GM23338 (cell line): Measurements from ENCODE around the gene APOB. TPM values are rescaled to one million over a fixed set of nuclear protein-coding genes. Genes with fewer than 3 reads are reported as not detected.

Experiments
- ATAC-seq: fragments of 200-7000 bp; cut with Tn5 transposase; 3 replicates; pipeline ENCODE4 v1.9.1; 2020
- DNase-seq: peaks from one replicate; pipeline ENCODE4 v3.0.0-alpha.2; 2015; ENCODE audit warnings: low spot score
- H2AFZ ChIP-seq: fragments of 200-600 bp; sonication (generic); 2 replicates; pipeline ENCODE4 v1.8.0; 2016; ENCODE audit warnings: antibody characterized with exemption, mild to moderate bottlenecking, moderate library complexity
- H3F3A ChIP-seq: fragments of 200-600 bp; sonication (generic); replicated peaks from 2 replicates; pipeline ENCODE4 v1.8.0; 2017; ENCODE audit warnings: antibody characterized with exemption, mixed run types, low read depth
- H3K27ac ChIP-seq: fragments of 200-600 bp; sonication (generic); 2 replicates; pipeline ENCODE4 v1.6.1; 2016; ENCODE audit warnings: low read depth
- H3K27me3 ChIP-seq: fragments of 200-600 bp; sonication (generic); 2 replicates; pipeline ENCODE4 v1.8.0; 2016; ENCODE audit warnings: mild to moderate bottlenecking, mixed run types, moderate library complexity; ENCODE audit not compliant: insufficient read depth
- H3K36me3 ChIP-seq: fragments of 200-600 bp; sonication (generic); 2 replicates; pipeline ENCODE4 v1.8.0; 2016; ENCODE audit warnings: mild to moderate bottlenecking; ENCODE audit not compliant: insufficient read depth
- H3K4me1 ChIP-seq: fragments of 200-600 bp; sonication (generic); 2 replicates; pipeline ENCODE4 v1.8.0; 2016; ENCODE audit warnings: mild to moderate bottlenecking, moderate library complexity; ENCODE audit not compliant: insufficient read depth
- H3K4me2 ChIP-seq: fragments of 200-600 bp; sonication (generic); 2 replicates; pipeline ENCODE4 v1.7.1; 2017; ENCODE audit warnings: mixed run types
- H3K4me3 ChIP-seq: fragments of 200-600 bp; sonication (generic); 2 replicates; pipeline ENCODE4 v1.6.1; 2016; ENCODE audit warnings: mixed run types
- H3K79me2 ChIP-seq: fragments of 200-600 bp; sonication (generic); replicated peaks from 2 replicates; pipeline ENCODE4 v1.8.0; 2017; ENCODE audit warnings: mild to moderate bottlenecking; ENCODE audit not compliant: insufficient read depth
- H3K9me2 ChIP-seq: fragments of 200-600 bp; sonication (generic); 2 replicates; pipeline ENCODE4 v1.8.0; 2017; ENCODE audit not compliant: insufficient read depth
- H4K20me1 ChIP-seq: fragments of 200-600 bp; sonication (generic); replicated peaks from 2 replicates; pipeline ENCODE4 v1.8.0; 2017; ENCODE audit warnings: mild to moderate bottlenecking; ENCODE audit not compliant: insufficient read depth
- H3K27ac Mint-ChIP-seq: 2 replicates; pipeline ENCODE4 v1.8.0; 2020; ENCODE audit warnings: inconsistent platforms, mild to moderate bottlenecking, moderate library complexity, mixed read lengths
- H3K27me3 Mint-ChIP-seq: 3 replicates; pipeline ENCODE4 v1.8.0; 2022; ENCODE audit warnings: low read depth, mild to moderate bottlenecking, moderate library complexity, mixed read lengths, inconsistent platforms; ENCODE audit not compliant: insufficient read depth, poor library complexity
- H3K36me3 Mint-ChIP-seq: 3 replicates; pipeline ENCODE4 v1.8.0; 2021; ENCODE audit warnings: low read depth, mild to moderate bottlenecking, inconsistent platforms, moderate library complexity, mixed read lengths
- H3K4me1 Mint-ChIP-seq: 3 replicates; pipeline ENCODE4 v1.8.0; 2020; ENCODE audit warnings: mild to moderate bottlenecking, inconsistent platforms, mixed read lengths
- H3K4me3 Mint-ChIP-seq: 3 replicates; pipeline ENCODE4 v1.8.0; 2021; ENCODE audit warnings: moderate library complexity, mild to moderate bottlenecking, inconsistent platforms, mixed read lengths
- H3K9me3 Mint-ChIP-seq: 3 replicates; pipeline ENCODE4 v1.8.0; 2020; ENCODE audit warnings: moderate library complexity, mild to moderate bottlenecking, inconsistent platforms, mixed read lengths
- EZH2phosphoT487 ChIP-seq: fragments of 200-600 bp; sonication (generic); IDR thresholded peaks from one replicate; pipeline ENCODE4 v1.8.1; 2018; ENCODE audit warnings: antibody characterized with exemption; ENCODE audit not compliant: unreplicated experiment
- NANOG ChIP-seq: IDR thresholded peaks from 2 replicates; pipeline ENCODE4 v1.6.1; 2016; ENCODE audit warnings: antibody characterized with exemption, borderline replicate concordance
- STAT1 ChIP-seq: IDR thresholded peaks from one replicate; pipeline ENCODE4 v1.6.1; 2016; ENCODE audit warnings: antibody characterized with exemption; ENCODE audit not compliant: unreplicated experiment
- polyA plus RNA-seq: library from polyadenylated mRNA; unstranded; fragments of >200 nt; fragmentation: Nextera tagmentation; extraction: Ambion mirVana; gene quantifications from 2 replicates; pipeline ENCODE4 v1.2.1, GENCODE V29; 2016
- total RNA-seq: library from RNA; depleted of rRNA; stranded (reverse); fragments of >200 nt; shearing (Covaris generic); gene quantifications from 2 replicates; pipeline ENCODE4 v1.2.3, GENCODE V29; 2014
- TF ChIP-seq, protein P1 (sequence below): IDR thresholded peaks from 2 replicates; pipeline ENCODE4 v1.6.1; 2016; ENCODE audit warnings: antibody characterized with exemption
- TF ChIP-seq, protein P2 (sequence below): fragments of 250-450 bp; sonication (Bioruptor Pico); IDR thresholded peaks from 2 replicates; pipeline ENCODE4 v1.5.0; 2020; ENCODE audit warnings: mild to moderate bottlenecking, moderate library complexity
- TF ChIP-seq, protein P3 (sequence below), 2 experiments: fragments of 200-600 bp in 1 of 2; sonication (generic) in 1 of 2; conservative IDR thresholded peaks; 2 replicates each; pipeline versions ENCODE4 v1.5.1 to v1.6.1; 2016 to 2017; ENCODE audit warnings: antibody characterized with exemption in 2 of 2, low read depth in 2 of 2, mild to moderate bottlenecking in 2 of 2, moderate library complexity in 1 of 2

The APOB gene
- total and polyA plus RNA-seq, 2 experiments from 2014 or later, result 0.08 to 0.56 TPM

DNA sequence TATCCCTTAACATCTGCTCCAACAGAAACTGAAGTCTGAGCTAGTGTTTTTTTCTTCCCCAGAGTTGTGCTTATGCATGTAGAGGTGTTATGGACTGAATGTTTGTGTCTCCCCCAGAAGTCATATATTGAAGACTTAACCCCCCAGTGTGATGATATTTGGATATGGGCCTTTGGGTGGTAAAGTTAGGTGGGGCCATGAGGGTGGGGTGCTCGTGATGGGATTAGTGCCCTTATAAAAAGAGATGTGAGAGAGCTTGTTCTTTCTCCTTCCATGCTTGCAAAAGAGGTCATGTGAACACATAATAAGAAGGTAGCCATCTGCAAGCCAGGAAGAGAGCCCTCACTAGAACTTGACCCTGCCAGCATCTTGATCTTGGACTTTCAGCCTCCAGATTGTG is 34.4 kb upstream of the APOB start (continued):
- TF ChIP-seq, protein P1, sequence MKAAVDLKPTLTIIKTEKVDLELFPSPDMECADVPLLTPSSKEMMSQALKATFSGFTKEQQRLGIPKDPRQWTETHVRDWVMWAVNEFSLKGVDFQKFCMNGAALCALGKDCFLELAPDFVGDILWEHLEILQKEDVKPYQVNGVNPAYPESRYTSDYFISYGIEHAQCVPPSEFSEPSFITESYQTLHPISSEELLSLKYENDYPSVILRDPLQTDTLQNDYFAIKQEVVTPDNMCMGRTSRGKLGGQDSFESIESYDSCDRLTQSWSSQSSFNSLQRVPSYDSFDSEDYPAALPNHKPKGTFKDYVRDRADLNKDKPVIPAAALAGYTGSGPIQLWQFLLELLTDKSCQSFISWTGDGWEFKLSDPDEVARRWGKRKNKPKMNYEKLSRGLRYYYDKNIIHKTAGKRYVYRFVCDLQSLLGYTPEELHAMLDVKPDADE, result no peak
- TF ChIP-seq NANOG (no peak), STAT1 (no peak)

DNA sequence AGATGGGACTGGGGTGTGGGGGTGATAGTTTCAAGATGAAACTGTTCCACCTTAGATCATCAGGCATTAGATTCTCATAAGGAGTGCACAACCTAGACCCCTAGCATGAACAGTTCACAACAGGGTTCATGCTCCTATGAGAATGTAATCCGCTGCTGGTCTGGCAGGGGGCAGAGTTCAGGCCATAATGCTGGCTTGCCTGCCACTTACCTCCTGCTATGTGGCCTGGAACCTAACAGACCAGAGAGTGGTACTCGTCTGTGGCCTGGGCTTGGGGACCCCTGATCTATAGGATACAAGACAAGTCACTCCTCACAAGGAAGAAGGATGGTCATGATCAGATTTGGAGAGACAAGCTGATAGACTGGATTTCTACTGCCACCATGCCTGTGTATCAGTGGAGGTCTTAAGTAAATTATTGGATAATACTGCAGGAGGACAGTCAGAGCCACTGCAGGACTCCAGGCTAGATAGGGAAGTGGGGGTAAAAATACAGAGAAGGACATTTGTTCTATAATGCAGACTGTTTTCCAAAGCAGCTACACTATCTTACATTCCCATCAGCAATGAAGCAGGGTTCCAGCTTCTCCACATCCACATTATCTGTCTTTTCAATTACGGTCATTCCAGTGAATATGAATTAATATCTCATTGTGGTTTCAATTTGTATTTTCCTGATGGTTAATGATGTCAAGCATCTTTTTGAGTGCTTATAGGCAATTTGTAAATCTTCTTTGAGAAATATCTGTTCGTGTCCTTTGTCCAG is 28.8 kb upstream of the APOB start:
- TF ChIP-seq, protein P2, sequence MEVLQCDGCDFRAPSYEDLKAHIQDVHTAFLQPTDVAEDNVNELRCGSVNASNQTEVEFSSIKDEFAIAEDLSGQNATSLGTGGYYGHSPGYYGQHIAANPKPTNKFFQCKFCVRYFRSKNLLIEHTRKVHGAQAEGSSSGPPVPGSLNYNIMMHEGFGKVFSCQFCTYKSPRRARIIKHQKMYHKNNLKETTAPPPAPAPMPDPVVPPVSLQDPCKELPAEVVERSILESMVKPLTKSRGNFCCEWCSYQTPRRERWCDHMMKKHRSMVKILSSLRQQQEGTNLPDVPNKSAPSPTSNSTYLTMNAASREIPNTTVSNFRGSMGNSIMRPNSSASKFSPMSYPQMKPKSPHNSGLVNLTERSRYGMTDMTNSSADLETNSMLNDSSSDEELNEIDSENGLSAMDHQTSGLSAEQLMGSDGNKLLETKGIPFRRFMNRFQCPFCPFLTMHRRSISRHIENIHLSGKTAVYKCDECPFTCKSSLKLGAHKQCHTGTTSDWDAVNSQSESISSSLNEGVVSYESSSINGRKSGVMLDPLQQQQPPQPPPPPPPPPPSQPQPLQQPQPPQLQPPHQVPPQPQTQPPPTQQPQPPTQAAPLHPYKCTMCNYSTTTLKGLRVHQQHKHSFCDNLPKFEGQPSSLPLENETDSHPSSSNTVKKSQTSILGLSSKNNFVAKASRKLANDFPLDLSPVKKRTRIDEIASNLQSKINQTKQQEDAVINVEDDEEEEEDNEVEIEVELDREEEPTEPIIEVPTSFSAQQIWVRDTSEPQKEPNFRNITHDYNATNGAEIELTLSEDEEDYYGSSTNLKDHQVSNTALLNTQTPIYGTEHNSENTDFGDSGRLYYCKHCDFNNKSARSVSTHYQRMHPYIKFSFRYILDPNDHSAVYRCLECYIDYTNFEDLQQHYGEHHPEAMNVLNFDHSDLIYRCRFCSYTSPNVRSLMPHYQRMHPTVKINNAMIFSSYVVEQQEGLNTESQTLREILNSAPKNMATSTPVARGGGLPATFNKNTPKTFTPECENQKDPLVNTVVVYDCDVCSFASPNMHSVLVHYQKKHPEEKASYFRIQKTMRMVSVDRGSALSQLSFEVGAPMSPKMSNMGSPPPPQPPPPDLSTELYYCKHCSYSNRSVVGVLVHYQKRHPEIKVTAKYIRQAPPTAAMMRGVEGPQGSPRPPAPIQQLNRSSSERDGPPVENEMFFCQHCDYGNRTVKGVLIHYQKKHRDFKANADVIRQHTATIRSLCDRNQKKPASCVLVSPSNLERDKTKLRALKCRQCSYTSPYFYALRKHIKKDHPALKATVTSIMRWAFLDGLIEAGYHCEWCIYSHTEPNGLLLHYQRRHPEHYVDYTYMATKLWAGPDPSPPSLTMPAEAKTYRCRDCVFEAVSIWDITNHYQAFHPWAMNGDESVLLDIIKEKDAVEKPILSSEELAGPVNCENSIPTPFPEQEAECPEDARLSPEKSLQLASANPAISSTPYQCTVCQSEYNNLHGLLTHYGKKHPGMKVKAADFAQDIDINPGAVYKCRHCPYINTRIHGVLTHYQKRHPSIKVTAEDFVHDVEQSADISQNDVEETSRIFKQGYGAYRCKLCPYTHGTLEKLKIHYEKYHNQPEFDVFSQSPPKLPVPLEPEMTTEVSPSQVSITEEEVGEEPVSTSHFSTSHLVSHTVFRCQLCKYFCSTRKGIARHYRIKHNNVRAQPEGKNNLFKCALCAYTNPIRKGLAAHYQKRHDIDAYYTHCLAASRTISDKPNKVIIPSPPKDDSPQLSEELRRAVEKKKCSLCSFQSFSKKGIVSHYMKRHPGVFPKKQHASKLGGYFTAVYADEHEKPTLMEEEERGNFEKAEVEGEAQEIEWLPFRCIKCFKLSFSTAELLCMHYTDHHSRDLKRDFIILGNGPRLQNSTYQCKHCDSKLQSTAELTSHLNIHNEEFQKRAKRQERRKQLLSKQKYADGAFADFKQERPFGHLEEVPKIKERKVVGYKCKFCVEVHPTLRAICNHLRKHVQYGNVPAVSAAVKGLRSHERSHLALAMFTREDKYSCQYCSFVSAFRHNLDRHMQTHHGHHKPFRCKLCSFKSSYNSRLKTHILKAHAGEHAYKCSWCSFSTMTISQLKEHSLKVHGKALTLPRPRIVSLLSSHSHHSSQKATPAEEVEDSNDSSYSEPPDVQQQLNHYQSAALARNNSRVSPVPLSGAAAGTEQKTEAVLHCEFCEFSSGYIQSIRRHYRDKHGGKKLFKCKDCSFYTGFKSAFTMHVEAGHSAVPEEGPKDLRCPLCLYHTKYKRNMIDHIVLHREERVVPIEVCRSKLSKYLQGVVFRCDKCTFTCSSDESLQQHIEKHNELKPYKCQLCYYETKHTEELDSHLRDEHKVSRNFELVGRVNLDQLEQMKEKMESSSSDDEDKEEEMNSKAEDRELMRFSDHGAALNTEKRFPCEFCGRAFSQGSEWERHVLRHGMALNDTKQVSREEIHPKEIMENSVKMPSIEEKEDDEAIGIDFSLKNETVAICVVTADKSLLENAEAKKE (CRISPR knock-in tag), result no peak
- TF ChIP-seq, protein P3, sequence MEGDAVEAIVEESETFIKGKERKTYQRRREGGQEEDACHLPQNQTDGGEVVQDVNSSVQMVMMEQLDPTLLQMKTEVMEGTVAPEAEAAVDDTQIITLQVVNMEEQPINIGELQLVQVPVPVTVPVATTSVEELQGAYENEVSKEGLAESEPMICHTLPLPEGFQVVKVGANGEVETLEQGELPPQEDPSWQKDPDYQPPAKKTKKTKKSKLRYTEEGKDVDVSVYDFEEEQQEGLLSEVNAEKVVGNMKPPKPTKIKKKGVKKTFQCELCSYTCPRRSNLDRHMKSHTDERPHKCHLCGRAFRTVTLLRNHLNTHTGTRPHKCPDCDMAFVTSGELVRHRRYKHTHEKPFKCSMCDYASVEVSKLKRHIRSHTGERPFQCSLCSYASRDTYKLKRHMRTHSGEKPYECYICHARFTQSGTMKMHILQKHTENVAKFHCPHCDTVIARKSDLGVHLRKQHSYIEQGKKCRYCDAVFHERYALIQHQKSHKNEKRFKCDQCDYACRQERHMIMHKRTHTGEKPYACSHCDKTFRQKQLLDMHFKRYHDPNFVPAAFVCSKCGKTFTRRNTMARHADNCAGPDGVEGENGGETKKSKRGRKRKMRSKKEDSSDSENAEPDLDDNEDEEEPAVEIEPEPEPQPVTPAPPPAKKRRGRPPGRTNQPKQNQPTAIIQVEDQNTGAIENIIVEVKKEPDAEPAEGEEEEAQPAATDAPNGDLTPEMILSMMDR (conservative IDR thresholded peaks at IDR 0.05; ENCODE audit: low read depth in 2 of 2), result peak in 1 of 2 experiments; percentile 37; a peak in 2 of 4 replicates
- no peak for TF ChIP-seq EZH2phosphoT487
- DNase-seq (no peak), ATAC-seq (peak; percentile 29; the same call in 1 of the 3 replicates)
- H3K27me3 Mint-ChIP-seq, result no peaks in the 10 kb centered on the region
- no peak overlapping the region for H3K4me3 ChIP-seq
- no peak overlapping the region for H3K27ac ChIP-seq
- no peak overlapping the region for H3K4me2 ChIP-seq
- no peak overlapping the region for H2AFZ ChIP-seq
- no peaks in the 10 kb centered on the region for H3K36me3 Mint-ChIP-seq
- no peaks in the 10 kb centered on the region for H3K27me3 ChIP-seq
- H3K9me2 ChIP-seq, result no peaks in the 10 kb centered on the region
- H3K4me3 Mint-ChIP-seq, result no peak overlapping the region
- peaks cover 24% of the 10 kb centered on the region for H3K4me1 Mint-ChIP-seq
- H3F3A ChIP-seq, result no peaks in the 10 kb centered on the region
- no peaks in the 10 kb centered on the region for H4K20me1 ChIP-seq
- no peak overlapping the region for H3K27ac Mint-ChIP-seq
- H3K9me3 Mint-ChIP-seq, result no peaks in the 10 kb centered on the region
- H3K4me1 ChIP-seq, result peaks cover 19% of the 10 kb centered on the region; the same call in 1 of the 2 replicates
- no peaks in the 10 kb centered on the region for H3K36me3 ChIP-seq
- no peaks in the 10 kb centered on the region for H3K79me2 ChIP-seq
